SK-N-SH treated with all-trans-retinoic acid at 6 μM for 48 hours (cell line): ENCODE results near the gene CMTR2.

ENCODE experiments used
- ATAC-seq: fragments of 200-7000 bp; cut with Tn5 transposase; 3 replicates; pipeline ENCODE4 v1.9.1; 2020; ENCODE audit warnings: mild to moderate bottlenecking, moderate library complexity
- ARNTL ChIP-seq: fragments of 450-650 bp; formaldehyde crosslinking; IDR thresholded peaks from 2 replicates; pipeline ENCODE4 v1.5.0; 2020; ENCODE audit warnings: low read depth, mild to moderate bottlenecking, moderate library complexity, borderline replicate concordance
- BACH2 ChIP-seq: fragments of 250-450 bp; sonication (Bioruptor Pico); IDR thresholded peaks from 2 replicates; pipeline ENCODE4 v1.9.0; 2021; ENCODE audit warnings: mild to moderate bottlenecking, borderline replicate concordance
- CREB5 ChIP-seq: fragments of 250-450 bp; sonication (Bioruptor Pico); IDR thresholded peaks from 2 replicates; pipeline ENCODE4 v1.5.1; 2020; ENCODE audit warnings: low read depth, mild to moderate bottlenecking, moderate library complexity
- CSRNP3 ChIP-seq: fragments of 250-450 bp; sonication (Bioruptor Pico); IDR thresholded peaks from 2 replicates; pipeline ENCODE4 v1.5.1; 2021; ENCODE audit warnings: mild to moderate bottlenecking, moderate library complexity
- ESRRG ChIP-seq: fragments of 250-450 bp; sonication (Bioruptor Pico); IDR thresholded peaks from 2 replicates; pipeline ENCODE4 v1.6.1; 2021; ENCODE audit warnings: mild to moderate bottlenecking
- GLIS3 ChIP-seq: fragments of 250-450 bp; sonication (Bioruptor Pico); IDR thresholded peaks from 2 replicates; pipeline ENCODE4 v1.5.0; 2020; ENCODE audit warnings: mild to moderate bottlenecking, moderate library complexity
- ISL1 ChIP-seq: fragments of 250-450 bp; sonication (Bioruptor Pico); IDR thresholded peaks from 2 replicates; pipeline ENCODE4 v2.1.2; 2022; ENCODE audit warnings: mild to moderate bottlenecking, moderate library complexity
- OSR1 ChIP-seq: fragments of 250-450 bp; sonication (Bioruptor Pico); IDR thresholded peaks from 2 replicates; pipeline ENCODE4 v1.8.0; 2022; ENCODE audit warnings: moderate library complexity, mild to moderate bottlenecking, inconsistent platforms
- POU6F1 ChIP-seq: fragments of 250-450 bp; sonication (Bioruptor Pico); IDR thresholded peaks from 2 replicates; pipeline ENCODE4 v1.8.0; 2021; ENCODE audit warnings: low read depth, mild to moderate bottlenecking, moderate library complexity, borderline replicate concordance
- PPARA ChIP-seq: fragments of 250-450 bp; sonication (Bioruptor Pico); IDR thresholded peaks from 2 replicates; pipeline ENCODE4 v1.5.0; 2020; ENCODE audit warnings: mild to moderate bottlenecking, borderline replicate concordance
- RARB ChIP-seq: fragments of 250-450 bp; sonication (Bioruptor Pico); IDR thresholded peaks from 2 replicates; pipeline ENCODE4 v1.8.0; 2021; ENCODE audit warnings: mild to moderate bottlenecking, moderate library complexity
- SNAI2 ChIP-seq: fragments of 250-450 bp; sonication (Bioruptor Pico); IDR thresholded peaks from 2 replicates; pipeline ENCODE4 v1.5.0; 2020; ENCODE audit warnings: mild to moderate bottlenecking, moderate library complexity
- TCF4 ChIP-seq: fragments of 250-450 bp; sonication (Bioruptor Pico); IDR thresholded peaks from 2 replicates; pipeline ENCODE4 v1.8.0; 2021; ENCODE audit warnings: mild to moderate bottlenecking, moderate library complexity, borderline replicate concordance
- TOX ChIP-seq: fragments of 250-450 bp; sonication (Bioruptor Pico); IDR thresholded peaks from 2 replicates; pipeline ENCODE4 v1.8.0; 2021; ENCODE audit warnings: mild to moderate bottlenecking, moderate library complexity, borderline replicate concordance
- TSHZ2 ChIP-seq: fragments of 250-450 bp; sonication (Bioruptor Pico); IDR thresholded peaks from 2 replicates; pipeline ENCODE4 v1.5.0; 2020; ENCODE audit warnings: mild to moderate bottlenecking, moderate library complexity
- ZC3H10 ChIP-seq: fragments of 250-450 bp; sonication (Bioruptor Pico); IDR thresholded peaks from 2 replicates; pipeline ENCODE4 v1.5.1; 2021; ENCODE audit warnings: mild to moderate bottlenecking, moderate library complexity
- ZFP3 ChIP-seq: fragments of 250-450 bp; sonication (Bioruptor Pico); IDR thresholded peaks from 2 replicates; pipeline ENCODE4 v1.5.0; 2020; ENCODE audit warnings: mild to moderate bottlenecking, moderate library complexity
- ZFP30 ChIP-seq: fragments of 450-650 bp; formaldehyde crosslinking; IDR thresholded peaks from 2 replicates; pipeline ENCODE4 v1.5.0; 2022; ENCODE audit warnings: mild to moderate bottlenecking, moderate library complexity
- ZNF565 ChIP-seq: fragments of 450-650 bp; formaldehyde crosslinking; conservative IDR thresholded peaks from 2 replicates; pipeline ENCODE4 v1.5.0; 2020; ENCODE audit warnings: low read depth, mild to moderate bottlenecking, moderate library complexity
- ZNF70 ChIP-seq: fragments of 450-650 bp; formaldehyde crosslinking; IDR thresholded peaks from 2 replicates; pipeline ENCODE4 v1.5.0; 2020; ENCODE audit warnings: mild to moderate bottlenecking, moderate library complexity
- ZNF8 ChIP-seq: fragments of 450-650 bp; formaldehyde crosslinking; IDR thresholded peaks from 2 replicates; pipeline ENCODE4 v1.5.0; 2020; ENCODE audit warnings: mild to moderate bottlenecking, moderate library complexity

CMTR2 gene

GRCh38 chr16:71263582-71263981 is 25.6 kb downstream of the CMTR2 start:
- TF ChIP-seq PPARA (CRISPR knock-in tag) (no peak), POU6F1 (CRISPR knock-in tag) (no peak), OSR1 (no peak), ZNF8 (CRISPR knock-in tag) (no peak), ISL1 (CRISPR knock-in tag) (no peak), ZNF565 (CRISPR knock-in tag) (no peak), TSHZ2 (CRISPR knock-in tag) (no peak), GLIS3 (CRISPR knock-in tag) (no peak), CSRNP3 (CRISPR knock-in tag) (no peak), ZFP3 (CRISPR knock-in tag) (no peak), ARNTL (CRISPR knock-in tag) (no peak), ZC3H10 (CRISPR knock-in tag) (no peak), SNAI2 (CRISPR knock-in tag) (no peak), ESRRG (CRISPR knock-in tag) (no peak), CREB5 (no peak)
- TF ChIP-seq, all 23 proteins: peak for 0
- no peak for ATAC-seq

GRCh38 chr16:71262391-71262790 is 26.8 kb downstream of the CMTR2 start:
- no peak for TF ChIP-seq POU6F1 (CRISPR knock-in tag)
- TF ChIP-seq ZFP30 (CRISPR knock-in tag) = no peak
- no peak for TF ChIP-seq PPARA (CRISPR knock-in tag)
- TF ChIP-seq ESRRG (CRISPR knock-in tag) = no peak
- TF ChIP-seq RARB = no peak
- TF ChIP-seq ZNF70 = no peak
- no peak for TF ChIP-seq TSHZ2 (CRISPR knock-in tag)
- TF ChIP-seq TCF4 (CRISPR knock-in tag) = no peak
- TF ChIP-seq ZFP3 (CRISPR knock-in tag) = no peak
- no peak for TF ChIP-seq ISL1 (CRISPR knock-in tag)
- no peak for TF ChIP-seq BACH2 (CRISPR knock-in tag)
- no peak for TF ChIP-seq CSRNP3 (CRISPR knock-in tag)
- no peak for TF ChIP-seq ZNF565 (CRISPR knock-in tag)
- no peak for TF ChIP-seq TOX (CRISPR knock-in tag)
- no peak for TF ChIP-seq OSR1
- ATAC-seq = no peak
